Endodermal cell (in vitro differentiated cells): Measurements from ENCODE around the gene SUN1. TPM values are rescaled to one million over a fixed set of nuclear protein-coding genes. Genes with fewer than 3 reads are reported as not detected.

Source experiments
- DNase-seq: peaks from one replicate; pipeline ENCODE4 v3.0.0-alpha.2; 2017
- H3K27ac ChIP-seq: 2 replicates; pipeline ENCODE4 v1.5.1; 2013; ENCODE audit warnings: mild to moderate bottlenecking, low read depth, low read length, moderate library complexity
- H3K27me3 ChIP-seq: 2 replicates; pipeline ENCODE4 v1.6.1; 2013; ENCODE audit warnings: mild to moderate bottlenecking, low read length, moderate library complexity; ENCODE audit not compliant: insufficient read depth, control insufficient read depth, poor library complexity, severe bottlenecking
- H3K36me3 ChIP-seq: 2 replicates; pipeline ENCODE4 v1.7.0; 2013; ENCODE audit warnings: mild to moderate bottlenecking, low read length, moderate library complexity; ENCODE audit not compliant: control insufficient read depth, insufficient read depth
- H3K4me1 ChIP-seq: one replicate; pipeline ENCODE4 v1.7.0; 2013; ENCODE audit warnings: low read length; ENCODE audit not compliant: control insufficient read depth, insufficient read depth
- H3K4me3 ChIP-seq: 2 replicates; pipeline ENCODE4 v1.5.1; 2013; ENCODE audit warnings: mild to moderate bottlenecking, low read length, moderate library complexity
- H3K9ac ChIP-seq: 2 replicates; pipeline ENCODE4 v1.6.1; 2013; ENCODE audit warnings: mild to moderate bottlenecking, low read length, moderate library complexity; ENCODE audit not compliant: poor library complexity, severe bottlenecking; ENCODE audit errors: extremely low read depth
- H3K9me3 ChIP-seq: 2 replicates; pipeline ENCODE4 v1.6.1; 2013; ENCODE audit warnings: mild to moderate bottlenecking, low read length, moderate library complexity; ENCODE audit not compliant: control insufficient read depth
- H3K27ac Mint-ChIP-seq: 2 replicates; pipeline ENCODE4 v1.8.0; 2020; ENCODE audit warnings: mixed read lengths
- H3K27me3 Mint-ChIP-seq: 2 replicates; pipeline ENCODE4 v1.8.0; 2021; ENCODE audit warnings: mild to moderate bottlenecking, mixed read lengths; ENCODE audit not compliant: insufficient read depth
- H3K36me3 Mint-ChIP-seq: 2 replicates; pipeline ENCODE4 v1.8.0; 2020; ENCODE audit warnings: low read depth, mixed read lengths
- H3K4me1 Mint-ChIP-seq: 2 replicates; pipeline ENCODE4 v1.8.0; 2020; ENCODE audit warnings: mixed read lengths
- H3K4me3 Mint-ChIP-seq: 2 replicates; pipeline ENCODE4 v1.8.0; 2020; ENCODE audit warnings: mild to moderate bottlenecking, moderate library complexity, mixed read lengths
- H3K9me3 Mint-ChIP-seq: 2 replicates; pipeline ENCODE4 v1.8.0; 2020; ENCODE audit warnings: mild to moderate bottlenecking, mixed read lengths
- WGBS, 2 experiments: methylation state at CpG; one replicate each; pipeline versions ENCODE4 v1.1.5 to v1.1.7; 2013; ENCODE audit warnings: missing lambda C conversion rate in 2 of 2, mixed read lengths in 1 of 2; ENCODE audit not compliant: insufficient coverage in 1 of 2, insufficient read length in 1 of 2; 5-methylcytosine and 5-hydroxymethylcytosine counted together
- total RNA-seq, 2 donors: library from RNA; stranded (reverse); fragmentation: NEBNext Ultra II Directional in 1 of 2; extraction: Animal tissue kit (Norgen Biotek cat#: 25700) in 1 of 2; gene quantifications; 2 replicates in 1 of 2; 3 replicates in 1 of 2; pipeline ENCODE4 v1.2.1, GENCODE V29; 2021
- TF ChIP-seq, protein P1 (sequence below): fragments of 200-600 bp; sonication (generic); conservative IDR thresholded peaks from 2 replicates; pipeline ENCODE4 v1.5.0; 2021; ENCODE audit warnings: antibody characterized with exemption, mild to moderate bottlenecking

The SUN1 gene
- total RNA-seq, 2 donors from 2014 or later: 133 to 136 TPM

DNA sequence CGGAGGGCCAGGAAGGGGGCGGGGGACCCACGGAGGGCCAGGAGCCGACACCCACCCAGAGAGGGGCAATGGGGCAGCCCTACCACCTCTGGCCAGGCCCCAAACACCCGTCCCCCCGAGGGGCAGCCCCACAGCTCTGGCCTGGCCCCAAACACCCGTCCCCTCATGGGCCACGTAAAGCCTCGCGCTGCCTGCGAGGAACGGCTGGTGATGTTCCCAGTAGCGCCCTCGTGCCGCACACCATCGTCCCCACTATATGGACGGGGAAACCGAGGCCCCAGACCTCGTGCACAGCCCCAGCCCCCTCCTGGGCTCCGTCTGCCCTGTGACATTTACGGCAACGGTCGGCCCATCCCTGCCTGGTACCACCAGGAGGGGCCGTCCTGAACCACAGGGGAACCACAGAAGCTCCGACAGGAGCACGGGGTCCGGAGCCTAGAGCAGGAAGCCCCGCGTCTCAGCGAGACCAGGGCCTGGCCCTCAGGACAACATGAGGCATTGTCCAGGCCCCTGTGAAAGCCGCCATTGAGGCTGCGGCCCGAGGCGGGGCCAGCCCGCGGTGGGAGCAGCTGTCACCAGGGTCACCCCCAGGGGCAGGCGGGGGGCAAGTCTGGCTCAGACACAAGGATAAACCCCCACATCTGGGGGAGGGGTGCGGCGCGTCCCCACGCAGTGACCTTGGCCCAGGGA is 79.7 kb downstream of the SUN1 start:
- H3K9me3 Mint-ChIP-seq: no peaks in the 10 kb centered on the region
- no peak overlapping the region for H3K27ac ChIP-seq
- no peaks in the 10 kb centered on the region for H3K9me3 ChIP-seq
- H3K4me1 ChIP-seq: no peaks in the 10 kb centered on the region
- H3K4me3 Mint-ChIP-seq: no peak overlapping the region
- peaks cover 15% of the 10 kb centered on the region for H3K27me3 Mint-ChIP-seq
- H3K27ac Mint-ChIP-seq: no peak overlapping the region
- no peaks in the 10 kb centered on the region for H3K4me1 Mint-ChIP-seq
- TF ChIP-seq, protein P1, sequence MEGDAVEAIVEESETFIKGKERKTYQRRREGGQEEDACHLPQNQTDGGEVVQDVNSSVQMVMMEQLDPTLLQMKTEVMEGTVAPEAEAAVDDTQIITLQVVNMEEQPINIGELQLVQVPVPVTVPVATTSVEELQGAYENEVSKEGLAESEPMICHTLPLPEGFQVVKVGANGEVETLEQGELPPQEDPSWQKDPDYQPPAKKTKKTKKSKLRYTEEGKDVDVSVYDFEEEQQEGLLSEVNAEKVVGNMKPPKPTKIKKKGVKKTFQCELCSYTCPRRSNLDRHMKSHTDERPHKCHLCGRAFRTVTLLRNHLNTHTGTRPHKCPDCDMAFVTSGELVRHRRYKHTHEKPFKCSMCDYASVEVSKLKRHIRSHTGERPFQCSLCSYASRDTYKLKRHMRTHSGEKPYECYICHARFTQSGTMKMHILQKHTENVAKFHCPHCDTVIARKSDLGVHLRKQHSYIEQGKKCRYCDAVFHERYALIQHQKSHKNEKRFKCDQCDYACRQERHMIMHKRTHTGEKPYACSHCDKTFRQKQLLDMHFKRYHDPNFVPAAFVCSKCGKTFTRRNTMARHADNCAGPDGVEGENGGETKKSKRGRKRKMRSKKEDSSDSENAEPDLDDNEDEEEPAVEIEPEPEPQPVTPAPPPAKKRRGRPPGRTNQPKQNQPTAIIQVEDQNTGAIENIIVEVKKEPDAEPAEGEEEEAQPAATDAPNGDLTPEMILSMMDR: no peak
- no peak overlapping the region for H3K4me3 ChIP-seq
- H3K36me3 Mint-ChIP-seq: no peaks in the 10 kb centered on the region
- H3K9ac ChIP-seq: no peak overlapping the region
- peaks cover 15% of the 10 kb centered on the region for H3K27me3 ChIP-seq
- no peaks in the 10 kb centered on the region for H3K36me3 ChIP-seq
- DNase-seq: no peak
- 92 to 95% methylated on average over 23 to 41 of the region's 41 CpGs for WGBS, 2 experiments

DNA sequence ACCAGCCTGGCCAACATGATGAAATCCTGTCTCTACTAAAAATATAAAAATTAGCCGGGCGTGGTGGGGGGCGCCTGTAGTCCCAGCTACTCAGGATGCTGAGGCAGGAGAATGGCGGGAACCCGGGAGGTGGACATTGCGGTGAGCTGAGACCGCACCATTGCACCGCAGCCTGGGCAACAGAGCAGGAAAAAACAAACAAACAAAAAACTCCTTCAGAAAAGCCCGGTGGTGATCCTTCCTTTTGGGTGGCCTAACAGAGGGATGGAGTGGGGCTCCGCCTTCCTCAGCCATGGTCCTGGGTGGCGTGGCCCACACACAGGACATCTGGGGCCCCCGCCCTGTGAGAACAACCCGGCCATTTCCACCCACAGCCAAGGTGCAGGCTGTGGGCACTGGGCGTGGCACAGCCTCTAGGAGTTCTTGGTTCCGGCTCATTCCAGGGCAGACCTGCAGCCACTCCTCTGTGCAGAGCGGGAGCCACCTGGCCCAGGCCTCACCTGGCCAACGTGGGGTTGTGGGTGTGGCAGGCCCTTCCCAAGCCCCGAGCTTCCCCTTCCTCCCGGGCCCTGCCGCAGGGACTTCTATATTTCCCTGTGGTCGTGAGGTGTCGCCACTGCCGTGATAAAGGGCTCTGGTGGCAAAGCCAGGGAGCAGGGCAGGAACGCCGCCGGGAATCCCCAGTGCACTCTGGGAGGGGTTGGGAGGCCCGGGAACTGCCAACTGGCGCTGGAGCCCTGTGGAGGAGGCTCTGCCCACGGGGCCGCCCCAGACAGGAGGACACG is 81.7 kb downstream of the SUN1 start:
- Histone ChIP-seq H3K36me3 (no peaks in the 10 kb centered on the region), H3K27me3 (peaks cover 8% of the 10 kb centered on the region), H3K27ac (no peak overlapping the region), H3K4me3 (no peak overlapping the region), H3K4me1 (no peaks in the 10 kb centered on the region), H3K9ac (no peak overlapping the region), H3K9me3 (no peaks in the 10 kb centered on the region)
- WGBS, 2 experiments: 81 to 85% methylated on average over 10 to 31 of the region's 31 CpGs
- Mint-ChIP-seq H3K9me3 (no peaks in the 10 kb centered on the region), H3K27ac (no peak overlapping the region), H3K27me3 (peaks cover 9% of the 10 kb centered on the region), H3K36me3 (no peaks in the 10 kb centered on the region), H3K4me3 (no peak overlapping the region), H3K4me1 (no peaks in the 10 kb centered on the region)
- TF ChIP-seq, protein P1: no peak
- no peak for DNase-seq

DNA sequence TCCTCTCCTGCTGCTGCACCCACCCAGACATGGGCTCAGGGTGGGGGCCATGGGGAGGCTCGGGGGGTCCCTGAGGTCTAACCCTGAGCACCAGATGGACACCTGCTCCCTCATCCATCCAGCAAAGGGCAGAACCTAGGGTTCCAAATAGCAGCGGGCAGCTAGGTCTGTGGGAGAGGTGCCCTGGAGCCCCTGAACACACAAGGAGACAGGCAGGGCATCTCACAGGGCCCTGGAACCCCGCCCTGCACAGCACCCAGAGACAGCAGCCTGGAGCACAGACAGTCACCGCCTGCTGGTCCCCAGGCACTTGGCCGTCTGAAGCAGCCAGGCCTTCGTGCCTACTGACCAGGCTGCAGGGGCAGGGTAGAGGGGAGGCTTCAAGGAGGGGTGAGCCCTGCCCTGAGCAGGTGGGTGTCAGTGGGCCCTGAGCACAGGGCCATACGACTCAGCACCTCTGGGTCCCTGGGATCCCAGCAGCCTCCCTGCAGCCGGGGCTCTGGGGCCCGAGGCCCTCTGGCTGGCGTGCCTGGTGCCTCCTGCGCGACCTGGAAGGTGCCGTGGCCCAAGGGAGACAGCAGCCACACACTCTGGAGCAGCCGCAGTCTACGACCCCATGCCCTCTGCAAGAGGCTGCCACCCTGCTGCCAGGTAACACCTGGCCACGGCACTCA is 82.4 kb downstream of the SUN1 start:
- no peaks in the 10 kb centered on the region for H3K4me1 ChIP-seq
- H3K4me3 ChIP-seq: no peak overlapping the region
- 90 to 91% methylated on average over 11 to 16 of the region's 16 CpGs for WGBS, 2 experiments
- no peaks in the 10 kb centered on the region for H3K9me3 ChIP-seq
- TF ChIP-seq, protein P1: no peak
- H3K36me3 ChIP-seq: no peaks in the 10 kb centered on the region
- Mint-ChIP-seq H3K36me3 (no peaks in the 10 kb centered on the region), H3K4me3 (no peak overlapping the region), H3K27me3 (peaks cover 8% of the 10 kb centered on the region), H3K27ac (no peak overlapping the region), H3K9me3 (no peaks in the 10 kb centered on the region), H3K4me1 (no peaks in the 10 kb centered on the region)
- DNase-seq: no peak
- no peak overlapping the region for H3K9ac ChIP-seq
- H3K27me3 ChIP-seq: peaks cover 4% of the 10 kb centered on the region
- H3K27ac ChIP-seq: no peak overlapping the region
